Activated gamma-delta T cell (primary cell): ENCODE measurements around the gene RAB36.

ENCODE experiments used
- DNase-seq: peaks from one replicate; lab custom pipeline; 2025; lab: John Stamatoyannopoulos, UW

The RAB36 gene

DNA sequence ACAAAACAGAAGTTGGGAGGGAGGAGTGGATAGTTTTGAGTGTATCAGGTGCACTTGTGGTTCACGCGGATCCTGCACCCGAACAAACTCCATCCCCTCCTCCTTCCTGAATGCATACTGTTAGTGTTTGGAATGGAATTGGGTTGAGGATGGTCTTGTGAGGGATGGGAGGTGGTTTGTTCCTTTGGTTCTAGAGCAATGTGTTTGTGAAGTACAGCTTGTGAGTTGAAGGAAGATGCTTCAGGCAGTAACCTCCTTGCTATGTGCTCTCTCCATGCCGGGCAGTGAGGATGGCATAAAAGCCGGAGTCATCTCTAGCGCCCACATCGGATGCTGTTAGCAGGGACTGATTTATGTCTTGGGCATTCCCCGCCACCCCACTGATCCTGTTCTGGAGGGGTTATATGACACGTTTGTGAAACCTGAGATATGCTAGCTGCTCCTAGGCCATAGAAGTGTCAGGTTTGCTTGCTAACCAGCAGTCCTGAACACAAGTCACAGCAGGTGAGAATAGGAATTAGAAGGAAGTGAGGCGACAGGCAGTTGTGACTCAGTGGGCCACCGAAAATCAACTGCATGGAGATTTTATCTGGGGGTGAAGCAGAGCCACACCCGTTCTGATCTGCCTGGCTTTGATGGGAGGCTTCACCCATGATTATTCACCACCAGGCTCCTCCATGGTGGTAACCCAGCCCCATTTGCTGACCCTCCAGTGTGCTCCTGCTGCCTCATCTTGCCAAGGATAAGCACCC lies 37.2 kb downstream of the RAB36 start:
- DNase-seq: no peak

DNA sequence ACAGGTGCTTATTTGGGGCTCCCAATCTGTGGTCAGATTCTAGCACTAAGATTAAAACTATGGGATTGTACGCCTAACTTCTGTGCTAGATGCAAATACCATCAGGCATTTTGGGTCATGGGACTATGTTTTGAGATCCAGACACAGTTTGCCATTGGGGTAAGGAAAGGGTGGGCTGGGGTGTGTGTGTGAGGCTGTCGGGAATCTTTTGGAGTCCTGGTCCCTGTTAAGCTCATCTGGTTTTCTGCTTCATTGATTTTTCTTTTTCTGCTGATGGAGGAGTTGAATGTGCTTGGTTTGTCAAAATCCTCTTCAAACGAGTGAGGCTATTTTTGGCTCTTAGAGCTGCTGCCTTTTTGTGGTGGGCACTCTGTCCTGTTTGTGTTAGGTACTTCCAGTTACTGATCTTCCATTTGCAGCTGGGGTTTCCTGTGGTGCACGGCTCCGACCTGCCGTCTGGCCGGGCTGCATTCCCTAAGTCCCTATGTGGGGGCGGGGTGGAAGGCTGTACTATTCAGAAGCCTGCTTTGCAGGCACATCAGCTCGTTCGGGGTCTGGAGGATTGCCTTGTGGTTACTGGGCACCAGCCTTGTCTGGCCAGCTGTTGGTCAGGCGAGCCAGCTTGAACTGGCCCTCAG lies 37.9 kb downstream of the RAB36 start:
- no peak for DNase-seq

DNA sequence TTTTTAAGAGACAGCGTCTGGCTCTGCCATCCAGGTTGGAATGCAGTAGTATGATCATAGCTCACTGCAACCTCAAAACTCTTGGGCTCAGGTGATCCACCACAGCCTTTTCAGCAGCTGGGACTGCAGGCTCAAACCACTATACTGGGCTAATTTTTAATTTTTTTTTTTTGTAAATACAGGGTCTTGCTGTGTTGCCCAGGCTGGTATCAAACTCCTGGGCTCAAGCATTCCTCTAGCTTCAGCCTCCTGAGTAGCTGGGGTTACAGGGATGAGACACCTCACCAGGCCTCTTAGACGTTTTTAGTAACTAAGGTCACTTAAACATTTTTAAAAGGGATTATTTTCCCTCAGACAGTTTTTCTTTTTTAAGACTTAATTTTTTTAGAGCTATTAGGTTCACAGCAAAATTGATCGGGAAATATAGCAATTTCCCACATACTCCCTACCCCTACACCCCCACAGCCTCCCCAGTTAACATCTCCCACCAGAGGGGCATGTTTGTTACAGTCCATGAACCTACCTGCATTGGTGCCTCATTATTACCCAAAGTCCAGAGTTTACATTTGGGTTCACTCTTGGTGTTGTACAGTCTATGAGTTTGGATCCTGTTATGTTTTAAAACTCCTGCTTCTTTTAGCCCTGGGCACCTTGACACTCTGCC lies 39.0 kb downstream of the RAB36 start:
- no peak for DNase-seq

DNA sequence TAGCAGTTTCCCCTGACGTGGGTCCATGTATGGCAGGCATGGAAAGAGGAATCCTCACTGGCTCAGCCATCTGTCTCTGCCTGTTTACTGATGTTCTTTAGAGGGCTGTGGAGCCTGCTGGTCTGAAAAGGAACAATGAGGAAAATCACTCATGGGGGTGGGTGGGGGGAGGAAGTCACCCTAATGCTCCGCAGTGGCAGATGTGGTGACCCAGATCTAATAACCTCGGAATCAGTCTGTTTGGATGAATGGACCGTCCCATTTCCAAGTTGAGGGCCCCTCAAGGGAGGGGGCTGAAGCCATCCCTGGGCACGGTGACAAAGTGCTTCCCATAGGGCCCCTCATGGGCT lies 39.5 kb downstream of the RAB36 start:
- DNase-seq: no peak

DNA sequence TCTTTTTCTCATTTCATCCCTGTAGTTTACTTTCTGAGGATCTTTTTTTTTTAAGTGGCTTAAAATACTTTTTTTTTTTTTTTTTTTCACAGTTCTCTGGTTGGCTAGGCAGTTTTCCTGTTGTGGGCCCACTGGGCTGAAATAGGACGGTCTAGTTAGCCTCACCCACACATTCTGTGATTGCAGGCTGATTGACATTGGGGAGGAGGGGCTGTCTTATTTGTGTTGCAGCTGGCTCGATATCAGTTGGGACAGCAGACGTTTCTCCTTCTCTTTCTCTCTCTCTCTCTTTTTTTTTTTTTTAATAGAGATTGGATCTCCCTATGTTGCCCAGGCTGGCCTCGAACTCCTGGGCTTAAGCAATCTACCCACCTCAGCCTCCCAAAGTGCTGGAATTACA lies 41.9 kb downstream of the RAB36 start:
- no peak for DNase-seq

DNA sequence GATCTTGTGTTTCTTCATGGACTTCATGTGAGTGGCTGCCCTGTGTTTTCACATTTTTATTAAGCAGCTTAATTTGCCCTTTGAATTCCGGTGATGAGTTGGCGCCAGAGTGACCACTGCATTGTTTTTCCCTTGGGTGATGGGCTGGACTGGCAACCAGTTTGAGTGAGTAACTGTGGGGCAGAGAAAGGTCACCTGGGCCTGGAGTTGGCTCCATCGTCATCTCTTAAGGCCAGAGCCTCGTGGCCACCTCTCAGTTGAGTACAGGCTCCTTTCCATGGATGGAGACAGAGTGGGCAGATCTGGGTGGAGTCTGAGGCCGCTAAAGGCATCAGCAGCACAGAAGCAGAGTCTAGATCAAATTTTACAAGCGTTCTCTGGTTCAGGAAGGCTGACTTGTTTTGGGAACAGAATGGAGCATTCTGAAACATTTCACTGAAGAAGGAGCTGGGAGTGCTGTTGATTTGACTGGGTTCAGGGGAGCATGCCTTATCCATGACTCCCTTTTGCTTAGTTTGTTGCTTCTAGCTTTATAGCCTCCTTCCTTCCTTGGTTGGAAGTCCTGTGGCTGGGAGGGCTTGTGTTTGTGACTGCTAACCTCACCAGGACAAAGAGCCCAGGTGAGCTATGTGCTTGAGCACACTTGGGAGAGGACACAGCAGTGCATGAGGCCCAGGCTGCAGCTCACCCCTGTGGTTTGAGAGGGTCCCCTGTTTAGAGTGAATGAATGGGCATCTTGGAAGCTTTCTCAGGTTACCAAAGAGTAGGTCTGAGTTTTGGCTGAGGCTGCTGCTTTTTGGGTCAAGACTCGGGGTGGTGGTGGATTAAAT lies 42.8 kb downstream of the RAB36 start:
- DNase-seq: no peak

DNA sequence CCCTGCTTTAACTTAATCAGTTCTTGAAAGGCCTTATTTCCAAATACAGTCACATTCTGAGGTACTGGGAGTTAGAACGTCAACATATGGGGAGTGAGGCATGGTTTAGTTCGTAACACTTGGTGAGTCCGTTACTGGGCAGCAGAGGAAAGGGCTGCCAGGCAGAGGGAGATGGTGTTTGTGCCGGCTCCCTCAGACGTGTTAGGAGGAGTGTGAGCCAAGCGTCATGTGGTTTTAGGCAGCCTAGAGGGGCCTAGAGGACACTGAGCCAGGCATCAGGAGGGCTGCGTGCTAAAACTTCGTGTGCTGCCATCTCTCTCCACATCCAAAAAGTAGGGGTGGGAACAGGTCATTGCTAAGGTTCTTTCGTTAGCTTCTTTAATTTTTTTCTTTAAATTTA lies 45.2 kb downstream of the RAB36 start:
- DNase-seq: no peak

DNA sequence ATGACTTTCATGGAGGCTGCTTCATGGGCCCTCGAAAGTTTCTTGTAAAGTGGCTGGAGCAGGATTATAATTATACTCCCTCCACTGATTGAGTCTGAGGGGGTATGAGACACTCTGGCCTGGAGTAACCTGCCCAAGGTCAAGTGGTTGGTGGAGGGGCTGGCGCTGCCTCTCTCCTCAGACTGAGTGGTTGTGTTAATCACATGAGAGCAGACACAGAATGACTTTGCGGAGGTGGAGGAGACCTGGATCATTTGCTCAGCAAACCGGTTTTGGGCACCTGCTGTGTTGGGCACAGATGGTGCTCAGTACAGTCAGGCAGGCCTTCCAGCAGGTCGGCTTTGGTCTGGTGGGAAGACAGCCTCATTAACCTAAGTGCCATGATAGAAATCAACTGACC lies 46.9 kb downstream of the RAB36 start:
- DNase-seq: no peak

DNA sequence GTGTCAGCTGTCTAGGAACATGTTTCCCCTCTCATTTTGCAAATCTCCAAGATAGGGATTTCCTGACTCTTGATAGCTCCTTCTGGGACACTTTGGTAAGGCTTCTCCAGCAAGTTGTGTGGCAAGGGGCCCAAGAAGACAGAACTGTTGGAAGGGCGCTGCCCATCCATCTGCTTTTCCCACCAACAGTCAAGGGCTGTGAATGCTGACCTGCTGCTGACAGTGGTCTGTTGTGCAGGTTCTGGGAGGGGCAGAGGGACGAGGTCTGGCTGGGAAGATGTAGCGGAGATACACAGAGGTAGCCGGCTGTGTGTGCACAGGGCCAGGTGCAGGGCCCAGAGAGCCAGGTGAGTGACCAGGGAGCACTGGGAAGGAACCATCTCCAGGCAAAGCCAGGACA lies 47.3 kb downstream of the RAB36 start:
- DNase-seq: no peak

DNA sequence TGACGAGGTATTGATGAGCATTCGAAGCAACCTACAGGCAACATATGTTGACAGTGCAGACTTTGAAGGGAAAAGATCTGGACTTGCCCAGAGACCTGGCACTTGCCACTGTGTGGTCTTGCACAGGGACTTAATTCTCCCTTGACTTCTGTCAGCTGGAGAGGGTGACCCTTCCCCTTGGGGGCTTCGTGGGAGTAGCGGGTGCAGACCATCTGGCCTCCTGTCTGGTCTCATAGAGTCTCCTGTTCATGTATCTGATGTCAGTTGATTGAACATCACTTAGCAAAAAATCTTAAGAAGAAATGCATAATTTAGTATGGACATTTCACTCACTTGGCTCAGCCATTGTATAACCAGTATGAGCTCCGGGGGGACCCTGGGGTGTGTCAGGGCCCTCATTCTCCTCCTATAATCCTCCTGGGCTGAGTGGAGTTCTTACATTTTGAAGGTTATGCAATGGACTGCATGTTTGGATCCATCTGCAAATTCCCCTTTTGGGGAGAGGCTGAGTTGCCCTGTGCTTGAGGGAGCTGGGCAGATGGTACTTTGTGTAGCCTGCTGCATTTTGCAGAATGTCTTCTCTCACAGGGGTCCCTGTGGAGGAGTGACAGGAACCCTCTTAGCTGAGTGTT lies 48.0 kb downstream of the RAB36 start:
- no peak for DNase-seq

DNA sequence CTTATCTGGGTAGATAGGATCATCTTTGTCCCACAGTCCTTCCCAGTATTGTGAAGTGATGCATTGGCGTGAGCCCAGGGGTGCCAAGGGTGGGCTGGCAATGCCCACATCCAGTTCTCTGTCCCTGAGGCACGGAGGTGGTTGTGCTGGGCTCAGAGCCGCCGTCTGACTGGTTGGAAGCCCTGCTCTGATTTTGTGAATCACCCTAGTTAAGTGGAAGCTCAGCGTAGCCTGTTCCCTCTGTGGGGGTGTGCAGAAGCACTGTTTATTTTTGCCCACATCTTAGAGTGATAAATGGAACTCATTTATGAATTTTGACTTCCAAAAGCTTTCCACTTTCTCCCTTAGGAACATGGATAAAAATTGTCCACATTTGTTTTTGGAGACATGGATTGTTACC lies 48.6 kb downstream of the RAB36 start:
- no peak for DNase-seq

DNA sequence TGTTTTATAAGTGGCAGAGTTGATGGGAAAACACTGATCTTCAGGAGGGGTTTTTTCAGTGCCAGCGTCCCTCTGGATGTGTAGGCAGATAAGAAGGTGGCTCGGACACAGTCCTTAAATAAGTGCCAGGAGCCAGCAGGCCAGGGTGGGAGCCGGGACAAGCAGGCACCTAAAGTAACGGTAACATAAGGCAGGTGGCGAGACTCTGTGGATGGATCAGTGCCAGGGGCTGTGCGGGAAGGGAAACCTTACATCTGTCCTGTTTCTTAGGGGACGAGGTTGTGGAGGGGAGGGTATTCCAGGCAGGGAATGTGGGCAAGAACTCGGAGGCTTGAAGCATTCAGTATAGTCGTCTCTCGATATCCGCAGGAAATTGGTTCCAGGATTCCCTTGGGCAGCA lies 50.9 kb downstream of the RAB36 start:
- no peak for DNase-seq

DNA sequence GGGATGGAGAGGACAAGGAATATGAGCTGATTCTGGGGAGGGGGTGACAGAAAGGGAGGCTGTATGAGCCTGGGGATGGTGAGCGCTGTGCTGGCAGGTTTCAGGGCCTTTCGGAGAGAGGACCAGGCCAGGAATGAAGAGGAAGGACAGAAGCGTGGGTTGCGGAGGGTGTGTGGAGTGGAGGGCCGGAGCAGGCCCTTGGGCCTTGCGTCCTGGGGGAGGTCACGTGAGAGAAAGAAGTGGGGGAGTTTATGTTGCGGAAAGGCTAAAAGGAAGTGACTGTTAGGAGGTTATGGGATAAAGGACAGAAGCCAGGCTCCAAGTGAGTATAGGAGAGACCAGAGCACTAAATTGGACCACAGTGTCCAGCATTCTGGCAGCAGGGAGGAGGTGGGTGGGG lies 52.6 kb downstream of the RAB36 start:
- DNase-seq: no peak

DNA sequence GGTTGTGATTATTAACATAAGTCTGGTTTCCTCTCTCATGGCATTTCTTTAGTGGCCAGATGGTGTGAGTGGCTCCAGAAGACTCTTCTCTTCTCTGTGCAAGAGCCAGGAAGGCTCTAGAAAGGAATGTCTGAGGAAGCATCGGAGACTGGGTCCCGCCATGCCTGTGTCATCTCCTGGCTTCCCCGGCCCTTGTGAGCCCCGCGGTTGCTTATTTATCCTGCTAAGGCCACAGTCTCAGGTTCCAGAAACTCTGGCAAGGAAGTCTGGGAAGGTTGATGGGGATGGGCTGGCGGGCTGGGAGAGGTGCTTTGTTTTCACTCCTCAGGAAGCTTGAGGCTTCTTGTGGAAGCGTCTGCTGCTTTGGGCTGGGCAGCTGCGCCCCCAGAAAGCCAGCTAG lies 53.9 kb downstream of the RAB36 start:
- DNase-seq: no peak

DNA sequence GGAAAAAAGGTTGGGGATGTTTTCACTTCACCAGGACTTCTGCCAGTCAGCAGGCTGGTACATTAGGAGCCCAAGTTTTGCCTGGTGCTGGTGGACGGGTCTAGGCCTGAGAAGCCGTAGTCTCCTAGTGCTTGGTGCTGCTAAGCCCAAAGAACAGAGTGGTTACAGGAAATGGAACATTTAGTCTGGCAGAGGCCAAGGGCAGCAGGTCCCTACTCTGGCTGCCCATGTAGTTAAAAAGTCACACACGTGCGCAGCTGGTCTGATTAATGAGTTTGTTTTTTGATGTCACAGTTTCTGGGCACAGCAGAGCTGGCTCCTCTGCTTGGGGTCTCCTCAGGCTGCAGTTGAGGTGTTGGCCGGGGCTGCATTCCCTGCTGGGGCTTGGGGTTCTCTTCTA lies 55.6 kb downstream of the RAB36 start:
- DNase-seq: no peak

DNA sequence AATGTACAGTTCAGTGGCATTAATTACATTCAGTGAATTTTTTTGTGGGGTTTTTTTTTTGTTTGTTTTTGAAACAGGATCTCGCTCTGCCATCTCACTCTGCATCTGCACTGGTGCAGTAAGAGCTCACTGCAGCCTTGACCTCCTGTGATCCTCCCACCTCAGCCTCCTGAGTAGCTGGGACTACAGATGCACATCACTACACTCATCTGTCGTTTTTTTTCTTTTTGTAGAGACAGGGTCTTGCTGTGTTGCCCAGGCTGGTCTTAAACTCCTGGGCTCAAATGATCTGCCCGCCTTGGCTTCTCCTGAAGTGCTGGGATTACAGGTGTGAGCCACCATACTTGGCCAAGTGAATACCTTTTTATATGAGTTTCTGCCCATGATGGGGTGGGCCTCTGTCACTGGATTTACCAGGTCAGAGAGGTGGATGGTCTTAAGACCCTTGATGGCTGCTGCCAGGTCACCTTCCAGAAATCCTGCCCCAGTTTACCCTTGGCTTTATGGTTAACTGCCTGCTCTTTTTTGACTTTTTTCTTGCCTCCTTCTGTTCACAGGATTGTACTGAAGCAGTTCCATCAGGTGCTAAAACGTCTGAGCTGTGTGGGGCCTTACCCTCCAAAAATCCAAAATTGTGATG lies 57.7 kb downstream of the RAB36 start:
- no peak for DNase-seq

DNA sequence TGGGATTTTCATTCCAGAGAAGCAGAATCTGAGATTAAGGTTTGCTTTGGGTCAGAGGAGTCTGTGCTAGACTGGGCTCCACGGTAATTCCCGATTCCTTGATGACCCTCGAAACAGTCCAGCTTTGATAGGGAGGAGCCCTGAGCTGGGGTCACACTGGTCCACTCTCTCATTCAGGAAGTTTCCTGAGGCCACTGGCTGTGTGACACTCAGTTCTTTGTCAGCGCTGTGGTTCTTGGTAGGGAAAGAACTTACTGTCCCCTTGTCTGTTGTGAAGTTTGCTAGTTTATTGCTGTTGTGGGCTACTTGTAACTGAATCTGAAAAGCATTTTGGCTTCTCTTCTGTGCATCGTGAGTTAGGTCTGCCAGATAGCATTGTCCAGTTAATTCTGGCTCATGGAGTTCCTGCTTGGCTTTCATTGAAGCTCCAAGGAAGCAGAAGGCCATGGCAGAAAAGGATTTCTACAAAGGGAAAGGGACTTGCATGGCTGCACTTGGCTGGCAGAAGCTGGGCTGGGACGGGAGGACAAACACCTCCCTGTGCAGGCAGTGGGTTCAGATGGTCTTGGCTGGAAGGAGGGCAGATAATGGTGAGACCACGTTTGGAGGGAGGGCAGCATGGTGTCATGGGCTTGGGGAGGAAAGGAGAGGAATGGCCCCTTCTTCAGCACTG lies 58.3 kb downstream of the RAB36 start:
- DNase-seq: no peak

DNA sequence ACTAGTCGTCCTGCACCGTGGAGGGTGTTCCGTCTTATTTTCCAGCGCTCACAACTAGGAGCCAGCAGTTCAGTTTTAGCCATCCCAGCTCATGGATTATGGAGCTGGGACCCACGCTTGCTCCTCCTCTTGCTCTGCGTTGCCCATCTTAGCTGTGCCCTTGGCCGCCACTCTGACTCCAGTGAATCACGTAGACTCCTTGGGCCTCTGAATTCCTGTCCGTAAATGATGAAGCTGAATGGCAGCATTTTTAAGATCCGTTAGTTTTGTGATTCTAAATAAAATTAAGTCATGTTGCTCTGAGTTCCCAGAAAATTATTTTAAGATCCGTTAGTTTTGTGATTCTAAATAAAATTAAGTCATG lies 58.8 kb downstream of the RAB36 start:
- no peak for DNase-seq

DNA sequence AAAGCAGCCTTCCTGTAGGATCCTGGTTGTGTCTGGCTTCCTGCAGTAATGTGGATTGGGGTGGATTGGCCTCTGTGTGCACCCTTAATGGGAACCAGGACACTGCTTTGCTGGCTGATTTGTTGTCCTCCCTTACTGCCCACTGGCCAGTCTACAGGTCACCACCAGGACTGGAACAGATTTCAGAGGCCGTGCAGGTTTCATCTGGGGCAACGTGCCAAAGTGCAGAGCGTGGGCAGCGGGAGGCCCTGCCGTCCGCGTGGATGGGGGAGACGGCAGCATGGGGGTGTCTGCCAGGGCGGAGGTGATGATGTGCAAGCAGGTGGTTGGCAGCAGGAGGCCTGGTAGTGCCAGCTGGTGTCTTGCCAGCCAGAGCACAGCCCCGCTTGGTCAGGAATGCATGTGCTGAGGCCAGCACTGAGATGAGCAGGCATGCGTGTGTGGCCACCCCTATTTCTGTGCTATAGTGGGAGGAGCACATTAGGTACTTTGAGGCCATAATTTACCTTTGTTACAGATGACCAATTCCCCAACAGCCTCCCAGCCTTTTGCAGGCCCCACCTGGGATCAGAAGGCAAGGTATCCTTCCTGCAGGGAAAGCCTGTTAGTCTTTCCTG lies 59.4 kb downstream of the RAB36 start:
- DNase-seq: no peak

DNA sequence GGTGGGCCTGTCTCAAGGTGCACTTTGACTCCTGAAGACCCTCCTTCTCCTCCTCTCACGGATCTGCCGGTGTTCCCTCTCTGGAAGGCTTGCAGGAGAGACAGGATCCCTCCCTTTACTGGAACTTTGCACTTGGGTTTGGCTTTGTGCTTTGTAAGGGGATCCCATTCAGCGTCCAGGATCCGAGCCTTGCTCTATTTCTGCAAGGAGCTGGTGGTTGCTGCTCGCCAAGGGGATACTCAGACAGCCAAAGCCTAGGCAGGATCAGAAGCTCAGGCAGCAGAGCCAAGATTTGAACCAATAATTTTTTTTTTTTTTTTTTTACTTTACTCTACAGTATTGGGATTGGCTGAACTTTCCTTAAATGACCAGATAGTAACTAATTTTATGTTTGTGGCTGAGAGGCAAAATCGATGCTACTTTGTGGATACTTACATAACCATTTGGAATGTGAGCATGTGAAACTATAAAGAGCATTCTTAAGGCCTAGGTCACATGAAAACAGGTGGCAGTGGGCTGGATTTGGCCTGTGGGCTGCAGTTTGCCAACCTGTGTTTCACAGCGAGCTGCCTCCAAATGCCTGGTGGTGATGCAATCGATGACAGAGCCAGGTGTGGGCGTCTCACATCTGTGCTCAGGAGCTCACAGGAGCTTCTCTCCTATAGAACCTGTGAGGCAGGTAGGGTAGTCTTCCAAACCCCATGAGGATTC lies 60.2 kb downstream of the RAB36 start:
- DNase-seq: no peak
